ENCODE data around the gene ZNF408. TPM values are rescaled to one million over a fixed set of nuclear protein-coding genes. Genes with fewer than 3 reads are reported as not detected.
"Not testable (repeated sequence)": the region's sequence is repeated elsewhere in the genome, so short reads cannot be mapped to it uniquely, and the experiment has no call there.

Gene ZNF408
- total RNA-seq, 2 experiments from 2014 or later, result 7.3 to 7.6 TPM

- Mint-ChIP-seq H3K27me3 (ENCODE audit: low read depth) (no peaks in the 10 kb centered on the region), H3K9me3 (no peaks in the 10 kb centered on the region), H3K27ac (no peak overlapping the region), H3K36me3 (ENCODE audit: low read depth) (peaks cover 13% of the 10 kb centered on the region), H3K4me1 (ENCODE audit: low read depth) (peaks cover 22% of the 10 kb centered on the region), H3K4me3 (no peak overlapping the region)
- DNase-seq, result no peak
- intact Hi-C loops (cut with micrococcal nuclease), result no loop called here
- CTCF ChIA-PET, result interaction anchor here (0.7 kb wide), 1 partner anchor 725 kb away, joined by 4 read pairs; no protein-coding TSS in a partner anchor
Observed at GRCh38 chr11:46693597-46694012, 7.2 kb upstream of the ZNF408 start.

- peaks cover 12% of the 10 kb centered on the region for H3K36me3 Mint-ChIP-seq (ENCODE audit: low read depth)
- CTCF ChIA-PET, result no interaction called here
- peaks cover 26% of the 10 kb centered on the region for H3K4me1 Mint-ChIP-seq (ENCODE audit: low read depth)
- no peak overlapping the region for H3K4me3 Mint-ChIP-seq
- no peak overlapping the region for H3K27ac Mint-ChIP-seq
- H3K9me3 Mint-ChIP-seq, result no peaks in the 10 kb centered on the region
- no peaks in the 10 kb centered on the region for H3K27me3 Mint-ChIP-seq (ENCODE audit: low read depth)
- intact Hi-C loops (cut with micrococcal nuclease), result no loop called here
- DNase-seq, result no peak
Observed at GRCh38 chr11:46694072-46694471, 6.8 kb upstream of the ZNF408 start.

- Mint-ChIP-seq H3K9me3 (no peaks in the 10 kb centered on the region), H3K27me3 (ENCODE audit: low read depth) (no peaks in the 10 kb centered on the region), H3K27ac (no peak overlapping the region), H3K4me1 (ENCODE audit: low read depth) (peaks cover 26% of the 10 kb centered on the region), H3K4me3 (no peak overlapping the region), H3K36me3 (ENCODE audit: low read depth) (peaks cover 10% of the 10 kb centered on the region)
- intact Hi-C loops (cut with micrococcal nuclease), result no loop called here
- no peak for DNase-seq
- CTCF ChIA-PET, result no interaction called here
Observed at GRCh38 chr11:46694607-46695006, 6.2 kb upstream of the ZNF408 start.

- no peaks in the 10 kb centered on the region for H3K27me3 Mint-ChIP-seq (ENCODE audit: low read depth)
- no peaks in the 10 kb centered on the region for H3K9me3 Mint-ChIP-seq
- CTCF ChIA-PET, result interaction anchor here (0.6 kb wide), 1 partner anchor 205 kb away, joined by 4 read pairs; no protein-coding TSS in a partner anchor
- intact Hi-C loops (cut with micrococcal nuclease), result no loop called here
- peaks cover 26% of the 10 kb centered on the region for H3K4me1 Mint-ChIP-seq (ENCODE audit: low read depth)
- peaks cover 11% of the 10 kb centered on the region for H3K36me3 Mint-ChIP-seq (ENCODE audit: low read depth)
- no peak for DNase-seq
- H3K4me3 Mint-ChIP-seq, result no peak overlapping the region
- no peak overlapping the region for H3K27ac Mint-ChIP-seq
Observed at GRCh38 chr11:46695345-46696211, 5.3 kb upstream of the ZNF408 start.

GRCh38 chr11:46696212-46696558 lies 4.6 kb upstream of the ZNF408 start:
- peaks cover 26% of the 10 kb centered on the region for H3K4me1 Mint-ChIP-seq (ENCODE audit: low read depth)
- peaks cover 13% of the 10 kb centered on the region for H3K36me3 Mint-ChIP-seq (ENCODE audit: low read depth)
- CTCF ChIA-PET, result interaction anchor here (0.6 kb wide), 1 partner anchor 206 kb away, joined by 4 read pairs; no protein-coding TSS in a partner anchor
- H3K9me3 Mint-ChIP-seq, result no peaks in the 10 kb centered on the region
- no peaks in the 10 kb centered on the region for H3K27me3 Mint-ChIP-seq (ENCODE audit: low read depth)
- H3K27ac Mint-ChIP-seq, result no peak overlapping the region
- intact Hi-C loops (cut with micrococcal nuclease), result no loop called here
- no peak for DNase-seq
- no peak overlapping the region for H3K4me3 Mint-ChIP-seq

GRCh38 chr11:46697303-46697702 lies 3.5 kb upstream of the ZNF408 start:
- Mint-ChIP-seq H3K9me3 (no peaks in the 10 kb centered on the region), H3K4me1 (ENCODE audit: low read depth) (peaks cover 34% of the 10 kb centered on the region), H3K27me3 (ENCODE audit: low read depth) (no peaks in the 10 kb centered on the region), H3K27ac (no peak overlapping the region), H3K4me3 (no peak overlapping the region), H3K36me3 (ENCODE audit: low read depth) (peaks cover 15% of the 10 kb centered on the region)
- no peak for DNase-seq
- intact Hi-C loops (cut with micrococcal nuclease), result no loop called here
- CTCF ChIA-PET, result interaction anchor here (1.5 kb wide), 1 partner anchor 27 kb away, joined by 3 read pairs; no protein-coding TSS in a partner anchor

GRCh38 chr11:46697723-46698122 lies 3.1 kb upstream of the ZNF408 start:
- peaks cover 38% of the 10 kb centered on the region for H3K4me1 Mint-ChIP-seq (ENCODE audit: low read depth)
- H3K4me3 Mint-ChIP-seq, result no peak overlapping the region
- intact Hi-C loops (cut with micrococcal nuclease), result no loop called here
- no peaks in the 10 kb centered on the region for H3K27me3 Mint-ChIP-seq (ENCODE audit: low read depth)
- CTCF ChIA-PET, result interaction anchor here (1.5 to 2.3 kb wide), 2 partner anchors 24 to 27 kb away, joined by 3 to 7 read pairs; no protein-coding TSS in a partner anchor
- DNase-seq, result no peak
- peaks cover 15% of the 10 kb centered on the region for H3K36me3 Mint-ChIP-seq (ENCODE audit: low read depth)
- H3K27ac Mint-ChIP-seq, result no peak overlapping the region
- H3K9me3 Mint-ChIP-seq, result no peaks in the 10 kb centered on the region

GRCh38 chr11:46698597-46698996 lies 2.2 kb upstream of the ZNF408 start:
- CTCF ChIA-PET, result interaction anchor here (2.3 kb wide), 1 partner anchor 25 kb away, joined by 7 read pairs; no protein-coding TSS in a partner anchor
- no peak for DNase-seq
- peaks cover 47% of the 10 kb centered on the region for H3K4me1 Mint-ChIP-seq (ENCODE audit: low read depth)
- peak overlapping the region; percentile 97 for H3K27ac Mint-ChIP-seq
- intact Hi-C loops (cut with micrococcal nuclease), result no loop called here
- H3K36me3 Mint-ChIP-seq (ENCODE audit: low read depth), result peaks cover 16% of the 10 kb centered on the region
- no peaks in the 10 kb centered on the region for H3K9me3 Mint-ChIP-seq
- no peaks in the 10 kb centered on the region for H3K27me3 Mint-ChIP-seq (ENCODE audit: low read depth)
- H3K4me3 Mint-ChIP-seq, result peak overlapping the region; percentile 36

GRCh38 chr11:46701078-46701654 lies 335 bp downstream of the ZNF408 start:
- H3K36me3 Mint-ChIP-seq (ENCODE audit: low read depth), result peaks cover 13% of the 10 kb centered on the region
- no peak for DNase-seq
- peaks cover 43% of the 10 kb centered on the region for H3K4me1 Mint-ChIP-seq (ENCODE audit: low read depth)
- intact Hi-C loops (cut with micrococcal nuclease), result loop anchor here (2.0 kb wide), 4 partner anchors 354 to 1066 kb away; partner anchors contain the start of genes ARFGAP2, DGKZ, FNBP4 and PHF21A
- H3K27me3 Mint-ChIP-seq (ENCODE audit: low read depth), result no peaks in the 10 kb centered on the region
- H3K4me3 Mint-ChIP-seq, result peak overlapping the region; percentile 97
- H3K9me3 Mint-ChIP-seq, result no peaks in the 10 kb centered on the region
- CTCF ChIA-PET, result interaction anchor here (0.8 to 1.2 kb wide), 2 partner anchors 30 to 452 kb away, joined by 3 to 5 read pairs; no protein-coding TSS in a partner anchor
- H3K27ac Mint-ChIP-seq, result peak overlapping the region; percentile 97

- intact Hi-C loops (cut with micrococcal nuclease), result no loop called here
- Mint-ChIP-seq H3K36me3 (ENCODE audit: low read depth) (peaks cover 13% of the 10 kb centered on the region), H3K4me1 (ENCODE audit: low read depth) (peaks cover 21% of the 10 kb centered on the region), H3K4me3 (no peak overlapping the region), H3K9me3 (no peaks in the 10 kb centered on the region), H3K27ac (no peak overlapping the region), H3K27me3 (ENCODE audit: low read depth) (no peaks in the 10 kb centered on the region)
- CTCF ChIA-PET, result no interaction called here
- DNase-seq, result no peak
Observed at GRCh38 chr11:46705070-46705688, 4.3 kb downstream of the ZNF408 start.

- Mint-ChIP-seq H3K27me3 (ENCODE audit: low read depth) (no peaks in the 10 kb centered on the region), H3K36me3 (ENCODE audit: low read depth) (peaks cover 8% of the 10 kb centered on the region), H3K4me1 (ENCODE audit: low read depth) (peaks cover 16% of the 10 kb centered on the region), H3K27ac (no peak overlapping the region), H3K9me3 (no peaks in the 10 kb centered on the region), H3K4me3 (no peak overlapping the region)
- intact Hi-C loops (cut with micrococcal nuclease), result no loop called here
- no peak for DNase-seq
- CTCF ChIA-PET, result interaction anchor here (0.8 kb wide), 1 partner anchor 318 kb away, joined by 3 read pairs; no protein-coding TSS in a partner anchor
Observed at GRCh38 chr11:46706886-46707285, 6.1 kb downstream of the ZNF408 start.

- H3K9me3 Mint-ChIP-seq; intact Hi-C loops (cut with micrococcal nuclease); DNase-seq; H3K36me3 Mint-ChIP-seq (ENCODE audit: low read depth); H3K4me1 Mint-ChIP-seq (ENCODE audit: low read depth); H3K27ac Mint-ChIP-seq; CTCF ChIA-PET; H3K27me3 Mint-ChIP-seq (ENCODE audit: low read depth); H3K4me3 Mint-ChIP-seq: not testable (repeated sequence)
Observed at GRCh38 chr11:46709351-46709750, 8.5 kb downstream of the ZNF408 start.
